ENCODE measurements around the gene MDFI. TPM values are rescaled to one million over a fixed set of nuclear protein-coding genes. Genes with fewer than 3 reads are reported as not detected.
A peak's percentile ranks its signal among the peaks of the same experiment; 100 is the strongest.
"Not testable (repeated sequence)": the region's sequence is repeated elsewhere in the genome, so short reads cannot be mapped to it uniquely, and the experiment has no call there.

The MDFI gene
- total RNA-seq, 1 donor from 2014 or later, result 11.7 TPM

GRCh38 chr6:41602864-41603608, 35.2 kb upstream of the MDFI start:
- peak; percentile 64 for DNase-seq

GRCh38 chr6:41604006-41604405, 34.3 kb upstream of the MDFI start:
- DNase-seq, result no peak

DNA sequence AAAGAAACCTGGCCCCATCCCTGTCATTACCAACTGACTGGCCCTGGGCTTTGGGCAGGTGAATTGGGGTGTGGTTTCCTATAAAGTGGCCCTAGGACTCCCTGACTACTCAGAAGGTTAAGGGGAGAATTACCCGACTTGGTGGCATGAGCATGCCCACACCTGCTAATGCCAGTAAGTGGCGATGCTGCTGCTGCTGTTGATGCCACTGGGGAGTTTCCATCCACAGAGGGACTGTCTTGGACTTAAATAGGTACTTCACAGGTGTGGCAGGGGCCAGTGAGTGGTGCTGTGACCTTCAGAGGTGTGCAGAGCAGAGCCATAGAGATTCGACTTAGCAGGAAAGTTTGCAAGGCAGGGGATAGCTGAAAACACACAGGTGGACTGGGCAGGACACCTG, 32.6 kb upstream of the MDFI start:
- DNase-seq, result no peak

GRCh38 chr6:41607036-41607435, 31.2 kb upstream of the MDFI start:
- no peak for DNase-seq

GRCh38 chr6:41607736-41608135, 30.5 kb upstream of the MDFI start:
- DNase-seq, result no peak

GRCh38 chr6:41608443-41609151, 29.7 kb upstream of the MDFI start:
- no peak for DNase-seq

DNA sequence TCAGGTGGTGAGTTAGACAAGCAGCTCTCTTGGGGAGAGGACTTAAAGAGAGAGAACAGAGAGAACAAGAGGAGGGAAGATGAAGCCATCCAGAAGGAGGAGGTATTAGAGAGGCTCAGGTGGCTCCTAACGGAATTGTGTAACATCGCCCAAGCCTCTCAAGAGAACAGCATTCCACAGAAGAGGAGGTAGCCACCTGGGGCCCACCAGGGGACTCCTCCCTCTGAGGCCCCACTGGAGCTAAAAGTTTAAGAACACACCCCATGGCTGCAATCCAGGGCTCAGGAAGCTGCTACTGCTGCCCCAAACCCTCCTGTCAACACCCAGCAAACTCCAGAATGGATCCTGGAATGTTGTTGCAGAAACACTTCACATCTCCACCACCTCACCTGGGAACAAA, 23.6 kb upstream of the MDFI start:
- DNase-seq, result no peak

DNA sequence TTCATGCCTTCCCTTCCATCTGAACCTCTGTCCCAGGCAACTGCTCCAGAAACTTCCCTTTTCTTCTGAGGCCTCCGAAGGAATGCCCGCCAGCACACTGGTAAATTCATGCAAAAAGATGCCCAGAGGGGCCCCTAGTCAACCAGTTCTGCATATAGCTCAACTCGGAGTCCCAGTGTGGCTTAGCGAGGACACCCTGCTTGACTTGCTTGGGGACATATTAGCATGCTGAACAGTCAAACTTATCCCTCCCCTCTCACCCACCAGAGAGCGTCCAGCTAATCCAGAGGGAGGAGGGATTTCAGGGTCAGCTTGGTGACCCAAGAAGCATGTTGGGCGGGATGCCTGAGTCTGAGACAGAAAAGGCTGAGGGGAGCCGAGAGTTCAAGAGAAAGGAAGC, 23.0 kb upstream of the MDFI start:
- DNase-seq, result no peak

- DNase-seq, result no peak
Observed at GRCh38 chr6:41618598-41618997, 19.7 kb upstream of the MDFI start.

DNA sequence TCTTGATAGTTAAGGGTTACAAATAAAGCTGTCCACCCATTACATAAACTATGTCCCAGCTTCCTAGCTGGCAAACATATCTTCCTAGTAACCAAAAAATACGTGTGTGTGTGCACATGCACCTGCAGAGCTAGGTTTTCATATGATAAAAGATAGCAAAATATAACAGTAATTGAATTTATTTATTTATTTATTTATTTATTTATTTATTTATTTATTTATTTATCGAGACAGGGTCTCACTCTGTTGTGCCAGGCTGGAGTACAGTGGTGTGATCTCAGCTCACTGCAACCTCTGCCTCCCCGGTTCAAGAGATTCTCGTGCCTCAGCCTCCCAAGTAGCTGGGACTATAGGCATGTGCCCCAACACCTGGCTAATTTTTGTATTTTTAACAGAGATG, 19.1 kb upstream of the MDFI start:
- DNase-seq, result not testable (repeated sequence)

DNA sequence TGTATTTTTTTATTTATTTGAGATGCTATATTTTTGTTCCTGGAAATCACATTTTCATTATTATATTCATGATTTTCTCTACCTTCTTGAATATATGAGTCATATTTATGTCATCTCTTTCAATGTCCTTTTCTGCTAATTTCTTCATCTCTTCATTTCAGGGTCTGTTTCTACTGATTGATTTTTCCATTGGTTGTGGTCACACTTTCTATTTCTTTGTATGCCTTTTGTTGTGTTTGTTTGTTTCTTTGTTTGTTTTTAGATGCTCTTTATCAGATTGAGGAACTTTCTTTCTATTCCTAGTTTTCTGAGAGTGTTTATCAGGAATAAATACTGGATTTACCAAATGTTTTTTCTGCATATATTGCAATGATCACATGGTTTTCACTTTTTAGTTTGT, 16.9 kb upstream of the MDFI start:
- no peak for DNase-seq

DNA sequence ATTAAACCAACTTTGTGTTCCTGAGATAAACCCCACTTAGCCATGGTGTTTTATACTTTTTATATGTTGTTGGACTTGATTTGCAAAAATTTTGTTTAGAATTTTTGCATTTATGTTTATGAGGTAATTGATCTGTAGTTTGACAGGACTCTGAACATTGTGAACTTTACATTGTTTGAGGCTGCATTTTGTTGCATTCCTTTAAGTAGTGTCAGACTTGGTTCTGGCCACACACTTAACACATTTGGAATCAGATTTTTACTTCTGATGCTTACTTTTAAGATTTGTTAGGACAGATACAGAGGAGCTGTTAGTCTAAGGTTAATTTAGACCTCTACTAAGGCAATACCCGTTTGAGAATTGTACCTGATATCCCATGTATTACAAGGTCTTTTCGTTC, 16.5 kb upstream of the MDFI start:
- no peak for DNase-seq

DNA sequence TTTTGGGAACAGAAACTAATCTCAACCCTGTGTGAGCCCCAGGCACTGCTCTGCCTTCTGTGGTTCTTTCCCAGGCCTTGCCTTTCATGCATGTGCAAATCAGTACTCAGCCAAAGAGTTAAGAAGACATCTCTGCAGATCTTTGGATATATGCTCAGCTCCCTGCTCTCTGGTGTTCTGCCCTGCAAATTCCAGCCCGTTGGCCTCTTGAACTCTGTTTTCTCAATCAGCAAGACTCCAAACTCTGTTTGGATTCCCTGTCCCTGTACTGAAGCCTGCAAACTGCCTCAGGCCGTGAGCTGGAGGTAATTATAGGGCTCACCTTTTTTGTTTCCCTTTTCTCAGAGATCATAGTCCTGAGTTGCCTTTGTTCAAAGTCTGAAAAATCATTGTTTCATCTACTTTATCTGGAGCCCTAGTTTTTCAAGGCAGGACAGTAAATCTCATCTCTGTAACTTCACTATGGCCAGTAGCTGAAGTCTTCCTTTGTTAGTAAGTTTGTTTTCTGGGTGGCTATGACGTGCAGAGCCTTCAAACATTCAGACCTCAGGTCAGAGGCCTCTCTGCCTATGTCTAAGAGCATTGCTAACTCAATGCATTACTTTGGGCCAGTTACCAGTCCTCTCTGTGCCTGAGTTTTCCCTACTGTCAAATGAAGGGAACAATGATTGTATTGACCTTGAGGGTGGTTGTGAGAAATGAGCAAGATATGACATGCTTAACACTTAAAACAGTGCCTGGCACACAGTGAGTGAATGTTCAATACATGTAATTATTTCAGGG, 15.9 kb upstream of the MDFI start:
- no peak for DNase-seq

- DNase-seq, result no peak
Observed at GRCh38 chr6:41623330-41623729, 14.9 kb upstream of the MDFI start.

- no peak for DNase-seq
Observed at GRCh38 chr6:41624621-41625380, 13.5 kb upstream of the MDFI start.

- no peak for DNase-seq
Observed at GRCh38 chr6:41625442-41625841, 12.8 kb upstream of the MDFI start.

GRCh38 chr6:41626022-41626421, 12.2 kb upstream of the MDFI start:
- no peak for DNase-seq

DNA sequence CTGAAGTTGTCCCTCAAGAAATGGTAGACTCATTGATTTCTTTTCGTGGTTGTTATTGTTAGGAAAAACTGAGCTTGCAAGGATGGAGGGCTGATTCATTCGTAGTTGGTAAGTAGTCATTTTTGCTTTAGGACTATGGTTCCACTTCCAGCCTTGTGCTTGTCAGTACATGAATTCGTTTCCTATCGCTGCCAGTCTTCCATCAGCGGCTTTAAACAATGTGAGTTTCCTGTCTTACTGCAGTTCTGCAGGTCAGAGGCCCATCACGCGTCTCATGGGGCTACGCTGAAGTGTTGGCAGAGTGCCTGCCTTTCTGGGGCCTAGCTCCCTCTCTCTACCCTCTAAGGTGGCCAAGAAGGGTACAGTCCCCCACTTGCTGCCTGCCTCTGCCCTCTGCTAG, 11.4 kb upstream of the MDFI start:
- DNase-seq, result no peak

GRCh38 chr6:41629128-41629527, 9.1 kb upstream of the MDFI start:
- no peak for DNase-seq

GRCh38 chr6:41630069-41630468, 8.2 kb upstream of the MDFI start:
- DNase-seq, result no peak

- no peak for DNase-seq
Observed at GRCh38 chr6:41630946-41631345, 7.3 kb upstream of the MDFI start.

GRCh38 chr6:41633056-41633634, 5.1 kb upstream of the MDFI start:
- DNase-seq, result no peak
